GM12878 (cell line): Measurements from ENCODE around the gene TARBP2.

Experiments
- CBX5 ChIP-seq: sonication (generic); IDR thresholded peaks from 2 replicates; pipeline ENCODE4 v1.6.1; 2016; ENCODE audit warnings: low read depth, moderate library complexity, mild to moderate bottlenecking, inconsistent platforms
- FOS ChIP-seq: IDR thresholded peaks from 3 replicates; pipeline ENCODE4 v1.6.1; 2011; ENCODE audit warnings: borderline replicate concordance; ENCODE audit not compliant: insufficient read length; ENCODE audit errors: extremely low read depth
- KDM1A ChIP-seq: fragments of 200-600 bp; sonication (generic); IDR thresholded peaks from 2 replicates; pipeline ENCODE4 v1.6.1; 2016; ENCODE audit warnings: borderline replicate concordance
- POLR2A ChIP-seq: IDR thresholded peaks from 2 replicates; pipeline ENCODE4 v1.6.1; 2011; ENCODE audit warnings: low read depth, mild to moderate bottlenecking, low read length
- RFX5 ChIP-seq: IDR thresholded peaks from 2 replicates; pipeline ENCODE4 v1.6.1; 2011; ENCODE audit warnings: low read depth, low read length, improper control_type of control experiment
- SP1 ChIP-seq: IDR thresholded peaks from one replicate; pipeline ENCODE4 v1.6.1; 2011; ENCODE audit warnings: low read depth, low read length
- TF ChIP-seq, protein P1 (sequence below): IDR thresholded peaks from 2 replicates; pipeline ENCODE4 v1.6.1; 2011; ENCODE audit warnings: low read depth, mild to moderate bottlenecking, low read length, moderate library complexity, borderline replicate concordance; ENCODE audit errors: extremely low read depth
- TF ChIP-seq, protein P2 (sequence below): IDR thresholded peaks from 2 replicates; pipeline ENCODE4 v1.6.1; 2012; ENCODE audit warnings: mild to moderate bottlenecking, low read depth, low read length
- TF ChIP-seq, protein P3 (sequence below): fragments of 450-650 bp; conservative IDR thresholded peaks from 2 replicates; pipeline ENCODE4 v1.6.1; 2017; ENCODE audit warnings: mild to moderate bottlenecking, moderate library complexity
- TF ChIP-seq, protein P4 (sequence below), 3 experiments: IDR thresholded peaks in 2 of 3; conservative IDR thresholded peaks in 1 of 3; 2 replicates each; pipeline ENCODE4 v1.5.1; 2011; ENCODE audit warnings: low read depth in 3 of 3, low read length in 3 of 3, mild to moderate bottlenecking in 3 of 3, control low read depth in 2 of 3, moderate library complexity in 2 of 3, inconsistent platforms in 1 of 3, mixed read lengths in 1 of 3; ENCODE audit not compliant: control insufficient read depth in 2 of 3, insufficient read depth in 1 of 3; ENCODE audit errors: extremely low read depth in 1 of 3

DNA sequence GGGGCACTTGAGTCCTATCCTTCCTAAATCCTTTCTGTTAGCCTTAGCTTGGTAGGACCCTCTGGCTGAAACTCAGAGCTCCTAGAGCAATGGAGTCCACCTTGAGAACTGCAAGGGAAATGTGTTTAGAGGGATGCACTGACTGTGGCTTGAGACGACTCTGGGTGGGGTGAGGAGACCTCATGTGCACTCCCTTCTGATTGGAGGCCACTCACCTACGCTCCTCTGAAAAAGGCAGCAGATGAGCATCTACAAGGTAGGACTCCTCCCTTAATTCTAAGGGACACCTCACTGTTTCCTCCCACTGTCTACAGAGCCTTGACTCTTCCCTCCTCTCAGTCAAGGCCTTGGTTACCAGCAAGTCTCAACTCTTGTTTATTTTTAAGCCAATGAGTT is 2.9 kb upstream of the TARBP2 start:
- TF ChIP-seq, protein P1, sequence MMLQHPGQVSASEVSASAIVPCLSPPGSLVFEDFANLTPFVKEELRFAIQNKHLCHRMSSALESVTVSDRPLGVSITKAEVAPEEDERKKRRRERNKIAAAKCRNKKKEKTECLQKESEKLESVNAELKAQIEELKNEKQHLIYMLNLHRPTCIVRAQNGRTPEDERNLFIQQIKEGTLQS, result no peak
- TF ChIP-seq, protein P2, sequence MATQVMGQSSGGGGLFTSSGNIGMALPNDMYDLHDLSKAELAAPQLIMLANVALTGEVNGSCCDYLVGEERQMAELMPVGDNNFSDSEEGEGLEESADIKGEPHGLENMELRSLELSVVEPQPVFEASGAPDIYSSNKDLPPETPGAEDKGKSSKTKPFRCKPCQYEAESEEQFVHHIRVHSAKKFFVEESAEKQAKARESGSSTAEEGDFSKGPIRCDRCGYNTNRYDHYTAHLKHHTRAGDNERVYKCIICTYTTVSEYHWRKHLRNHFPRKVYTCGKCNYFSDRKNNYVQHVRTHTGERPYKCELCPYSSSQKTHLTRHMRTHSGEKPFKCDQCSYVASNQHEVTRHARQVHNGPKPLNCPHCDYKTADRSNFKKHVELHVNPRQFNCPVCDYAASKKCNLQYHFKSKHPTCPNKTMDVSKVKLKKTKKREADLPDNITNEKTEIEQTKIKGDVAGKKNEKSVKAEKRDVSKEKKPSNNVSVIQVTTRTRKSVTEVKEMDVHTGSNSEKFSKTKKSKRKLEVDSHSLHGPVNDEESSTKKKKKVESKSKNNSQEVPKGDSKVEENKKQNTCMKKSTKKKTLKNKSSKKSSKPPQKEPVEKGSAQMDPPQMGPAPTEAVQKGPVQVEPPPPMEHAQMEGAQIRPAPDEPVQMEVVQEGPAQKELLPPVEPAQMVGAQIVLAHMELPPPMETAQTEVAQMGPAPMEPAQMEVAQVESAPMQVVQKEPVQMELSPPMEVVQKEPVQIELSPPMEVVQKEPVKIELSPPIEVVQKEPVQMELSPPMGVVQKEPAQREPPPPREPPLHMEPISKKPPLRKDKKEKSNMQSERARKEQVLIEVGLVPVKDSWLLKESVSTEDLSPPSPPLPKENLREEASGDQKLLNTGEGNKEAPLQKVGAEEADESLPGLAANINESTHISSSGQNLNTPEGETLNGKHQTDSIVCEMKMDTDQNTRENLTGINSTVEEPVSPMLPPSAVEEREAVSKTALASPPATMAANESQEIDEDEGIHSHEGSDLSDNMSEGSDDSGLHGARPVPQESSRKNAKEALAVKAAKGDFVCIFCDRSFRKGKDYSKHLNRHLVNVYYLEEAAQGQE, result no peak
- TF ChIP-seq, protein P3, sequence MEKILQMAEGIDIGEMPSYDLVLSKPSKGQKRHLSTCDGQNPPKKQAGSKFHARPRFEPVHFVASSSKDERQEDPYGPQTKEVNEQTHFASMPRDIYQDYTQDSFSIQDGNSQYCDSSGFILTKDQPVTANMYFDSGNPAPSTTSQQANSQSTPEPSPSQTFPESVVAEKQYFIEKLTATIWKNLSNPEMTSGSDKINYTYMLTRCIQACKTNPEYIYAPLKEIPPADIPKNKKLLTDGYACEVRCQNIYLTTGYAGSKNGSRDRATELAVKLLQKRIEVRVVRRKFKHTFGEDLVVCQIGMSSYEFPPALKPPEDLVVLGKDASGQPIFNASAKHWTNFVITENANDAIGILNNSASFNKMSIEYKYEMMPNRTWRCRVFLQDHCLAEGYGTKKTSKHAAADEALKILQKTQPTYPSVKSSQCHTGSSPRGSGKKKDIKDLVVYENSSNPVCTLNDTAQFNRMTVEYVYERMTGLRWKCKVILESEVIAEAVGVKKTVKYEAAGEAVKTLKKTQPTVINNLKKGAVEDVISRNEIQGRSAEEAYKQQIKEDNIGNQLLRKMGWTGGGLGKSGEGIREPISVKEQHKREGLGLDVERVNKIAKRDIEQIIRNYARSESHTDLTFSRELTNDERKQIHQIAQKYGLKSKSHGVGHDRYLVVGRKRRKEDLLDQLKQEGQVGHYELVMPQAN, result no peak
- TF ChIP-seq RFX5 (no peak), POLR2A (no peak), FOS (no peak), SP1 (no peak), CBX5 (no peak), KDM1A (no peak)
- TF ChIP-seq, protein P4, sequence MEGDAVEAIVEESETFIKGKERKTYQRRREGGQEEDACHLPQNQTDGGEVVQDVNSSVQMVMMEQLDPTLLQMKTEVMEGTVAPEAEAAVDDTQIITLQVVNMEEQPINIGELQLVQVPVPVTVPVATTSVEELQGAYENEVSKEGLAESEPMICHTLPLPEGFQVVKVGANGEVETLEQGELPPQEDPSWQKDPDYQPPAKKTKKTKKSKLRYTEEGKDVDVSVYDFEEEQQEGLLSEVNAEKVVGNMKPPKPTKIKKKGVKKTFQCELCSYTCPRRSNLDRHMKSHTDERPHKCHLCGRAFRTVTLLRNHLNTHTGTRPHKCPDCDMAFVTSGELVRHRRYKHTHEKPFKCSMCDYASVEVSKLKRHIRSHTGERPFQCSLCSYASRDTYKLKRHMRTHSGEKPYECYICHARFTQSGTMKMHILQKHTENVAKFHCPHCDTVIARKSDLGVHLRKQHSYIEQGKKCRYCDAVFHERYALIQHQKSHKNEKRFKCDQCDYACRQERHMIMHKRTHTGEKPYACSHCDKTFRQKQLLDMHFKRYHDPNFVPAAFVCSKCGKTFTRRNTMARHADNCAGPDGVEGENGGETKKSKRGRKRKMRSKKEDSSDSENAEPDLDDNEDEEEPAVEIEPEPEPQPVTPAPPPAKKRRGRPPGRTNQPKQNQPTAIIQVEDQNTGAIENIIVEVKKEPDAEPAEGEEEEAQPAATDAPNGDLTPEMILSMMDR (IDR thresholded peaks at IDR 0.05 in 2 of 3, conservative IDR thresholded peaks at IDR 0.05 in 1 of 3; ENCODE audit: control insufficient read depth in 2 of 3, extremely low read depth in 1 of 3, insufficient read depth in 1 of 3, low read depth in 3 of 3, low read length in 3 of 3), result no peak
